AG04449 (cell line): ENCODE measurements around the gene SIRT2.

Experiments used
- CTCF ChIA-PET: fragments of 350-600 bp; formaldehyde crosslinking; extraction: SDS; loops from one replicate; lab custom pipeline; 2021; ENCODE audit warnings: antibody characterized with exemption; lab: Yijun Ruan, JAX
- POLR2A ChIA-PET: fragments of 400-600, 350-600 bp; formaldehyde crosslinking; extraction: SDS; loops from one replicate; lab custom pipeline; 2020; ENCODE audit warnings: antibody characterized with exemption, inconsistent platforms; lab: Yijun Ruan, JAX
- DNase-seq: peaks from one replicate; pipeline ENCODE4 v3.0.0-alpha.2; 2010; ENCODE audit warnings: low read depth, low spot score
- H3K4me3 ChIP-seq: 2 replicates; pipeline ENCODE4 v1.5.1; 2011; ENCODE audit warnings: low read depth, mild to moderate bottlenecking, control low read depth, low read length
- TF ChIP-seq, protein P1 (sequence below): IDR thresholded peaks from one replicate; pipeline ENCODE4 v1.5.1; 2011; ENCODE audit warnings: mild to moderate bottlenecking, moderate library complexity, low read length, control low read depth, inconsistent platforms; ENCODE audit not compliant: insufficient read depth; ENCODE audit errors: missing control alignments

SIRT2 gene

DNA sequence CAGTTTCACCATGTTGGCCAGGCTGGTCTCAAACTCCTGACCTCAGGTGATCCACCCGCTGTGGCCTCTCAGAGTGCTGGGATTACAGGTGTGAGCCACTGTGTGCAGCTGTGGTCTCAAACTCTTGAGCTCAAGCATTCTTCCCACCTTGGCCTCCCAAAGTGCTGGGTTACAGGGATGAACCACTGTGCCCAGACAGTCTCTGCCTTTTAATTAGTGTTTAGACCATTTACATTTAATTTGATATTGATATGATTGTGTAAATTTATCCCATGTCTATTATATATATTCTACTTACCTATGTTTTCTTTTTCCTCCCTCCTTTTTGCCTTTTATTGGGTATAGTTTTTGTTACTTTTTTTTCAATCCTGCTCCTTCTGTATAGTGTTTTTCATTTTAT, 2.3 kb upstream of the SIRT2 start:
- no peak for DNase-seq
- no peak overlapping the region for H3K4me3 ChIP-seq
- TF ChIP-seq, protein P1, sequence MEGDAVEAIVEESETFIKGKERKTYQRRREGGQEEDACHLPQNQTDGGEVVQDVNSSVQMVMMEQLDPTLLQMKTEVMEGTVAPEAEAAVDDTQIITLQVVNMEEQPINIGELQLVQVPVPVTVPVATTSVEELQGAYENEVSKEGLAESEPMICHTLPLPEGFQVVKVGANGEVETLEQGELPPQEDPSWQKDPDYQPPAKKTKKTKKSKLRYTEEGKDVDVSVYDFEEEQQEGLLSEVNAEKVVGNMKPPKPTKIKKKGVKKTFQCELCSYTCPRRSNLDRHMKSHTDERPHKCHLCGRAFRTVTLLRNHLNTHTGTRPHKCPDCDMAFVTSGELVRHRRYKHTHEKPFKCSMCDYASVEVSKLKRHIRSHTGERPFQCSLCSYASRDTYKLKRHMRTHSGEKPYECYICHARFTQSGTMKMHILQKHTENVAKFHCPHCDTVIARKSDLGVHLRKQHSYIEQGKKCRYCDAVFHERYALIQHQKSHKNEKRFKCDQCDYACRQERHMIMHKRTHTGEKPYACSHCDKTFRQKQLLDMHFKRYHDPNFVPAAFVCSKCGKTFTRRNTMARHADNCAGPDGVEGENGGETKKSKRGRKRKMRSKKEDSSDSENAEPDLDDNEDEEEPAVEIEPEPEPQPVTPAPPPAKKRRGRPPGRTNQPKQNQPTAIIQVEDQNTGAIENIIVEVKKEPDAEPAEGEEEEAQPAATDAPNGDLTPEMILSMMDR, result no peak
- POLR2A ChIA-PET, result no interaction called here
- CTCF ChIA-PET, result interaction anchor here (1.0 to 4.4 kb wide), 5 partner anchors 14 to 499 kb away, joined by 3 to 53 read pairs (median 4); partner anchors contain the start of genes FAM98C, MRPS12 and SARS2

DNA sequence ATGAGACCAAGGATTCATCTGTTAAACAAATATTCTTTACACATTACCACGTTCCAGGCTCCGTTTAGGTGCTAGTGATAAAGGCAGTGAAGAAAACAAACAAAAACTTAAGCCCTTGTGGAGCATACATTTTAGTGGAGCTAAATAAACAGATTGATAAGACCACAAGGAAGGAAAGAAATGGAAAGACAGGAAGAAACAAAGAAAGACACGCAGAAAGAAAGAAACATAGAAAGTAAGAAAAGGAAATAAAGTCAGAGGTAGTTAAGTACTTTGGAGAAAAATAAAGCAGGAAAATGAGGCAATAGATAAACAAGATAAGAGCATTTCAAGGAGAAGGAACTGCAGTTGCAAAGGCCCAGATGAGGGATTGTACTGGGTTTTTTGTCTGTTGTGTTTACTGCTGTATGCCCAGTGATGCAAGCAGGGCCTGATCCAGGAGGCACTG, 1.3 kb upstream of the SIRT2 start:
- TF ChIP-seq, protein P1, result no peak
- POLR2A ChIA-PET, result no interaction called here
- CTCF ChIA-PET, result interaction anchor here (0.7 to 4.4 kb wide), 6 partner anchors 13 to 356 kb away, joined by 4 to 53 read pairs (median 6); partner anchors contain the start of genes MRPS12 and SARS2

DNA sequence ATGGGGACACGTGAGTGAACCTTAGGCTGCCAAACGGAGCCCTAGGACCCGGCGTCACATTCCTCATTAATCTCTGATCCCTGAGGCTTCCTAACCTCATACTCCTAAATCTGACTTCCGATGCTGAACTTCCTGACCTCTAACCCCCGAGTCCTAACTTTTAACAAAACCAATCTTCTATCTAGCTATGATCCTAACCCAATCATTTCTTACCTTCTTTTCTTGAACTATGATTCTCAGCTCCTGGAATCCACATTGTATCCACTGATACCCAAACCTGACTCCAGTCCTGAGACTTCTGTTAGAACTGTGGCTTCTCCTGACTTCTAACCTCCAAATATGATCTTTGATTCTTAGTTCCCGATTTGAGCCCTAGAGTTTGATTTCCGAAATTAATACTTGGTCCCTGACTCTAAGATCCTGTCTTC, 798 bp upstream of the SIRT2 start:
- TF ChIP-seq, protein P1, result no peak
- H3K4me3 ChIP-seq, result peak overlapping the region; percentile 84
- ChIA-PET CTCF (interaction anchor here (0.9 to 4.4 kb wide), 5 partner anchors 13 to 262 kb away, joined by 4 to 53 read pairs (median 8); partner anchors contain the start of genes MRPS12 and SARS2), POLR2A (interaction anchor here (0.8 to 1.0 kb wide), 3 partner anchors 12 to 368 kb away, joined by 3 to 4 read pairs (median 4); no protein-coding TSS in a partner anchor)
- DNase-seq, result no peak

More for the DNA sequence above, 1.3 kb upstream of the SIRT2 start:
- H3K4me3 ChIP-seq, result peak overlapping the region; percentile 84
- DNase-seq, result no peak

DNA sequence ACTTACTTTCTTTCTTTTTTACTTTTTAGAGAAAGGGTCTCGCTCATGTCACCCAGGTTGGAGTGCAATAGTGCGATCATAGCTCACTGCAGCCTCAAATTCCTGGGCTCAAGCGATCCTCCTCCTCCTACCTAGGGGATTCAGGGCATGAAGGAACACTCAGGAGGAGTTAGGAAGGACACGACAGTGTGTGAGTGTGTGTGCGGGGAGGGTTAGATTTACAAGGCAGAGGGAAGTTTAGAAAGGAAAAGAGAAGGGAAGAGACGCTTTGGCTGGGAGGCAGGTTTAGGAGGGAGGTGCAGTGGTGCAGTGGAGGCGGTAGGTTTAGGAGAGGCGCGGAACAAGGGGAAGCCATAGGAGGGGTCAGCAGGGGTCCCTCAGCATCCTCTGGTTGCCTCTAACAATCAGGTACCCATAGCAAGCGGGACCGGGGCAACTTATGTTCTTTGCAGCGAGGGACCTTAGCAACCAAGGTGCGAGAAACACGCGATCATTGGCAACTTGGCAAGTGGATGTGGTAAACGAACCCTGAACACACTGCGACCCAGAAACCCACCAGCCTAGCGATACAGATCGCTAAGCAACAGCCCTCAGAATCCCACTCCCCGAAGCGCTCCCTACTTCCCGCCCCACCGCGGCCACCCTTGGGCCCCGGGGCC, 501 bp downstream of the SIRT2 start:
- POLR2A ChIA-PET, result no interaction called here
- DNase-seq, result no peak
- H3K4me3 ChIP-seq, result peak overlapping the region; percentile 91
- TF ChIP-seq, protein P1, result no peak
- CTCF ChIA-PET, result interaction anchor here (3.6 kb wide), 1 partner anchor 12 kb away, joined by 20 read pairs; no protein-coding TSS in a partner anchor

DNA sequence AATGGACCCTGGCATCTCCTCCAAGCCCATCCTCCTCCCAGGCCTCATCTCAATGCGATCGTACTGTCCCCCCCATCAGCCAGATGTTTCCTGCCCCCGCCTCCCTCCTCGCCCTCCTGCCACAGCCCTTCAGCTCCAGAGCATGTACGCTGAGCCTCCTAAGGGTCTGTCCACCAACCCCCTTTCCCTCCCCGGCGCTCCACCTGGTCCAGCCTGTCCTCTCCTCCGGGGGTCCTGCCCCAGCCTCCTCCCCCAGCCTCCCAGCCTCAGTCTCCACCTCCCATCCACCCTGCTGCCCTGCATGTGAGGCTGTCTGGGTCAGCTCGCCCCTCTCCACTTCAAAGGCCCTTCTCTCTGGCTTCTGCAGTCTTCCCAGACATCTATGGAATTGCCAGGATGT, 4.5 kb downstream of the SIRT2 start:
- TF ChIP-seq, protein P1, result no peak
- ChIA-PET POLR2A (no interaction called here), CTCF (interaction anchor here (1.0 kb wide), 2 partner anchors 19 to 380 kb away, joined by 3 read pairs; no protein-coding TSS in a partner anchor)
- no peak overlapping the region for H3K4me3 ChIP-seq
- DNase-seq, result no peak

DNA sequence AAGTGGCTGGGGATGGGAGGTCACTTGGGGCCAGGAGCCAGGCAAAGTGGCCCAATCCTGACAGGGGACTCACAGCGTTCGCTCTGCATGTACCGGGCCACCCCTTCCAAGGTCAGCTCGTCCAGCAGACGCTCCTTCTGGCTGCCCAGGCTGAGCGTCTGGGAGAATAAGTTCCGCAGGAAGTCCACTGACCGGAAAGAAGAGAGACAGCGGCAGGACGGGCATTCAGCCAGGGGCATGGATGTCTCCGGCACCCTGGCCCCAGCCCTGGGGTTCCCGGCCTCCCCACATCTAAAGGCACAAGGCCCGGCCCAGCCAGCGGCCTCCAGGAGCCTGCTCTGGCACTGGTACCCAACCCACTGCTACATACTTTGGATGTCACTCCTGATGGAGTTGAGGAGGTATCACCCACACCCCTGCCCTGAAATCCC, 6.1 kb downstream of the SIRT2 start:
- TF ChIP-seq, protein P1, result no peak
- H3K4me3 ChIP-seq, result no peak overlapping the region
- no peak for DNase-seq
- ChIA-PET CTCF (interaction anchor here (1.3 to 1.4 kb wide), 2 partner anchors 24 to 124 kb away, joined by 3 to 6 read pairs; no protein-coding TSS in a partner anchor), POLR2A (no interaction called here)
